Endodermal cell (in vitro differentiated cells): Measurements from ENCODE around the gene CUL7. TPM values are rescaled to one million over a fixed set of nuclear protein-coding genes. Genes with fewer than 3 reads are reported as not detected.

Experiments
- DNase-seq: peaks from one replicate; pipeline ENCODE4 v3.0.0-alpha.2; 2017
- H3K27ac ChIP-seq: 2 replicates; pipeline ENCODE4 v1.5.1; 2013; ENCODE audit warnings: mild to moderate bottlenecking, low read depth, low read length, moderate library complexity
- H3K27me3 ChIP-seq: 2 replicates; pipeline ENCODE4 v1.6.1; 2013; ENCODE audit warnings: mild to moderate bottlenecking, low read length, moderate library complexity; ENCODE audit not compliant: insufficient read depth, control insufficient read depth, poor library complexity, severe bottlenecking
- H3K36me3 ChIP-seq: 2 replicates; pipeline ENCODE4 v1.7.0; 2013; ENCODE audit warnings: mild to moderate bottlenecking, low read length, moderate library complexity; ENCODE audit not compliant: control insufficient read depth, insufficient read depth
- H3K4me1 ChIP-seq: one replicate; pipeline ENCODE4 v1.7.0; 2013; ENCODE audit warnings: low read length; ENCODE audit not compliant: control insufficient read depth, insufficient read depth
- H3K4me3 ChIP-seq: 2 replicates; pipeline ENCODE4 v1.5.1; 2013; ENCODE audit warnings: mild to moderate bottlenecking, low read length, moderate library complexity
- H3K9ac ChIP-seq: 2 replicates; pipeline ENCODE4 v1.6.1; 2013; ENCODE audit warnings: mild to moderate bottlenecking, low read length, moderate library complexity; ENCODE audit not compliant: poor library complexity, severe bottlenecking; ENCODE audit errors: extremely low read depth
- H3K9me3 ChIP-seq: 2 replicates; pipeline ENCODE4 v1.6.1; 2013; ENCODE audit warnings: mild to moderate bottlenecking, low read length, moderate library complexity; ENCODE audit not compliant: control insufficient read depth
- H3K27ac Mint-ChIP-seq: 2 replicates; pipeline ENCODE4 v1.8.0; 2020; ENCODE audit warnings: mixed read lengths
- H3K27me3 Mint-ChIP-seq: 2 replicates; pipeline ENCODE4 v1.8.0; 2021; ENCODE audit warnings: mild to moderate bottlenecking, mixed read lengths; ENCODE audit not compliant: insufficient read depth
- H3K36me3 Mint-ChIP-seq: 2 replicates; pipeline ENCODE4 v1.8.0; 2020; ENCODE audit warnings: low read depth, mixed read lengths
- H3K4me1 Mint-ChIP-seq: 2 replicates; pipeline ENCODE4 v1.8.0; 2020; ENCODE audit warnings: mixed read lengths
- H3K4me3 Mint-ChIP-seq: 2 replicates; pipeline ENCODE4 v1.8.0; 2020; ENCODE audit warnings: mild to moderate bottlenecking, moderate library complexity, mixed read lengths
- H3K9me3 Mint-ChIP-seq: 2 replicates; pipeline ENCODE4 v1.8.0; 2020; ENCODE audit warnings: mild to moderate bottlenecking, mixed read lengths
- WGBS, 2 experiments: methylation state at CpG; one replicate each; pipeline versions ENCODE4 v1.1.5 to v1.1.7; 2013; ENCODE audit warnings: missing lambda C conversion rate in 2 of 2, mixed read lengths in 1 of 2; ENCODE audit not compliant: insufficient coverage in 1 of 2, insufficient read length in 1 of 2; 5-methylcytosine and 5-hydroxymethylcytosine counted together
- total RNA-seq, 2 donors: library from RNA; stranded (reverse); fragmentation: NEBNext Ultra II Directional in 1 of 2; extraction: Animal tissue kit (Norgen Biotek cat#: 25700) in 1 of 2; gene quantifications; 2 replicates in 1 of 2; 3 replicates in 1 of 2; pipeline ENCODE4 v1.2.1, GENCODE V29; 2021
- TF ChIP-seq, protein P1 (sequence below): fragments of 200-600 bp; sonication (generic); conservative IDR thresholded peaks from 2 replicates; pipeline ENCODE4 v1.5.0; 2021; ENCODE audit warnings: antibody characterized with exemption, mild to moderate bottlenecking

Gene CUL7
- total RNA-seq, 2 donors from 2014 or later = 39.0 to 51.7 TPM

DNA sequence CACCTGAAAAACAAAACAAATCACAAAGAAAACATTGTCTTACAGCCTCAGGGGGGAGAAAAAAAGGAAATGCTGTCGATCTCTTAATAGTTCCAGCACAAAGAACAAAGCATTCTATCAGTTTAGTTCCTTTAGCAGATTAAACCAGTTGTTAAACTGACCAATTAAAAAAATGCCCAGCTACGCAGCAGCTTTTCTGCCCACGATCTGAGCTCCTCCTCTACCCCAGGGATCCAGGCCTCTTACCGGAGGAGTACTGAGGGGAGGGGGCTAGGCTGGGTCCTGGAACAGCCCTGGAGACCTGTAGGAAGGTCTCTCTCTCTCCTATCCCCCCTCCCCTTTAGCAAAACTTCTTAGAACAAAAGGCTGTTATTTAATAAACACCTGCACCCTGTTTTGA, 35.8 kb upstream of the CUL7 start:
- peak overlapping the region; percentile 96 for H3K27ac Mint-ChIP-seq
- Histone ChIP-seq H3K4me3 (peak overlapping the region; percentile 56), H3K9me3 (no peaks in the 10 kb centered on the region), H3K9ac (no peak overlapping the region), H3K27me3 (no peaks in the 10 kb centered on the region), H3K4me1 (peaks cover 13% of the 10 kb centered on the region), H3K27ac (peak overlapping the region; percentile 74), H3K36me3 (no peaks in the 10 kb centered on the region)
- no CpG with 5 or more reads among the region's 4 CpGs for whole genome bisulfite sequencing, 2 experiments
- no peaks in the 10 kb centered on the region for H3K9me3 Mint-ChIP-seq
- peak overlapping the region; percentile 36 for H3K4me3 Mint-ChIP-seq
- peaks cover 48% of the 10 kb centered on the region for H3K4me1 Mint-ChIP-seq
- no peaks in the 10 kb centered on the region for H3K27me3 Mint-ChIP-seq
- H3K36me3 Mint-ChIP-seq = peaks cover 3% of the 10 kb centered on the region
- TF ChIP-seq, protein P1, sequence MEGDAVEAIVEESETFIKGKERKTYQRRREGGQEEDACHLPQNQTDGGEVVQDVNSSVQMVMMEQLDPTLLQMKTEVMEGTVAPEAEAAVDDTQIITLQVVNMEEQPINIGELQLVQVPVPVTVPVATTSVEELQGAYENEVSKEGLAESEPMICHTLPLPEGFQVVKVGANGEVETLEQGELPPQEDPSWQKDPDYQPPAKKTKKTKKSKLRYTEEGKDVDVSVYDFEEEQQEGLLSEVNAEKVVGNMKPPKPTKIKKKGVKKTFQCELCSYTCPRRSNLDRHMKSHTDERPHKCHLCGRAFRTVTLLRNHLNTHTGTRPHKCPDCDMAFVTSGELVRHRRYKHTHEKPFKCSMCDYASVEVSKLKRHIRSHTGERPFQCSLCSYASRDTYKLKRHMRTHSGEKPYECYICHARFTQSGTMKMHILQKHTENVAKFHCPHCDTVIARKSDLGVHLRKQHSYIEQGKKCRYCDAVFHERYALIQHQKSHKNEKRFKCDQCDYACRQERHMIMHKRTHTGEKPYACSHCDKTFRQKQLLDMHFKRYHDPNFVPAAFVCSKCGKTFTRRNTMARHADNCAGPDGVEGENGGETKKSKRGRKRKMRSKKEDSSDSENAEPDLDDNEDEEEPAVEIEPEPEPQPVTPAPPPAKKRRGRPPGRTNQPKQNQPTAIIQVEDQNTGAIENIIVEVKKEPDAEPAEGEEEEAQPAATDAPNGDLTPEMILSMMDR = no peak
- DNase-seq = peak; percentile 82

DNA sequence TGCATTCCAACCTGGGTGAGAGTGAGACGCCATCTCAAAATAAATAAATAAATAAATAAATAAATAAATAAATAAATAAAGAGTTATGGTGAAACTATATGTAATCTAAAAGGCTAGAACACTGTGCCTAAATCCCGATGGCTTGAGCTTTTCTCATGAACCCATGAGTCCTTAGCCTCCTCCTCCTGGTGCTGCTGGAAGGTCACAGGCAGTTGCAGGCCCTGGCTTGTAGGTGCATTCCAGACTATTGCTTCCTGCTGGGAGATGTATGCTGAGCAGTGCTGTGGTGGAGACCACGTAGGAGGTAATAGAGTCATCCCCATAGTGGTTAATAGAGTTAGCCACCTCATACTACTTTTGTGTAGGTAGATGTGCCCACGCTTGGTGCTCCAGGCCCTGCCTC, 35.0 kb upstream of the CUL7 start:
- H3K4me1 Mint-ChIP-seq = peaks cover 46% of the 10 kb centered on the region
- H3K9ac ChIP-seq = no peak overlapping the region

DNA sequence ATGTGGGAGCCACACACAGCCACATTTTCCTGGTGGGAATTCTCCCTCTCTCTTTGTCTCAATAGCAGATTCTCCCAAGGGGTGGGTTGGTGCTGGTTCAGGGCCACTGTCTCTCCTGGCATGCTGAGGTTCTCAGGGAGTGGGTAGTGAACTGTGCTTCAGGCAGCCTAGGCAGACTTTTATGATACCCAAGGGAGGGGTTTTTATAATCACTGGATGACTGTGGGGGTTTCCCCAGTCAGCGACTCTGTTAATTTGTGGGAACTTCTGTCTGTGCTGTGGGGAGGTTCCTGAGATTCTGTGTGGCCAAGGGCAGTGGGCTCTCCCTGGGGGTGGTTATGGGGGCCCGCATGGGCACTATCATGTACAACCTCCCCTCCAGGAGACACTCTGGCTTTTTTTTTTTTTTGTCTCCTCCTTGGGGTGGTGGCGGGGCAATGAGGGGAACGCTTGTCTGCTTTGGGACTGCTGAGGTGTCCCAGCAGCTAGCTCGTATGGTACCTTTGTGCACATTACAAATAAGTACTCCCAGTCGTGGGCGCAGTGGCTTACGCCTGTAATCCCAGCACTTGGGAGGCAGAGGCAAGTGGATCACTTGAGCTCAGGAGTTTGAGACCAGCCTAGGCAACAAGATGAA, 32.5 kb upstream of the CUL7 start:
- Mint-ChIP-seq H3K4me1 (peaks cover 39% of the 10 kb centered on the region), H3K36me3 (peaks cover 3% of the 10 kb centered on the region), H3K4me3 (no peak overlapping the region), H3K27ac (peak overlapping the region; percentile 75), H3K9me3 (no peaks in the 10 kb centered on the region), H3K27me3 (no peaks in the 10 kb centered on the region)
- Histone ChIP-seq H3K4me1 (peaks cover 13% of the 10 kb centered on the region), H3K9ac (no peak overlapping the region), H3K4me3 (no peak overlapping the region), H3K27ac (no peak overlapping the region), H3K36me3 (no peaks in the 10 kb centered on the region), H3K9me3 (no peaks in the 10 kb centered on the region), H3K27me3 (no peaks in the 10 kb centered on the region)
- WGBS, 2 experiments = 90 to 95% methylated on average over 4 to 8 of the region's 8 CpGs
- DNase-seq = no peak
- TF ChIP-seq, protein P1 = no peak

More for the DNA sequence above, 35.0 kb upstream of the CUL7 start:
- H3K9me3 ChIP-seq = no peaks in the 10 kb centered on the region
- Mint-ChIP-seq H3K4me3 (no peak overlapping the region), H3K36me3 (peaks cover 3% of the 10 kb centered on the region), H3K27me3 (no peaks in the 10 kb centered on the region), H3K9me3 (no peaks in the 10 kb centered on the region), H3K27ac (peak overlapping the region; percentile 96)
- TF ChIP-seq, protein P1 = no peak
- WGBS, 2 experiments = 69% methylated on average over 3 of the region's 4 CpGs; no CpG with 5 or more reads in 1 of the 2 experiments
- no peak overlapping the region for H3K4me3 ChIP-seq
- H3K36me3 ChIP-seq = no peaks in the 10 kb centered on the region
- peak; percentile 66 for DNase-seq
- no peak overlapping the region for H3K27ac ChIP-seq
- peaks cover 13% of the 10 kb centered on the region for H3K4me1 ChIP-seq
- no peaks in the 10 kb centered on the region for H3K27me3 ChIP-seq
